SU-DHL-6 (cell line): ENCODE data around the gene GRPEL1.

ENCODE experiments used
- H2AFZ ChIP-seq: fragments of 200-600 bp; sonication (generic); 2 replicates; pipeline ENCODE4 v1.6.1; 2014; ENCODE audit warnings: low read depth, mild to moderate bottlenecking, moderate library complexity, mixed read lengths, antibody characterized with exemption, low read length; ENCODE audit not compliant: severe bottlenecking
- H3F3A ChIP-seq: fragments of 200-600 bp; shearing (Covaris generic); 2 replicates; pipeline ENCODE4 v1.6.0; 2016; ENCODE audit warnings: antibody characterized with exemption, mild to moderate bottlenecking; ENCODE audit not compliant: insufficient read depth
- H3K27ac ChIP-seq: fragments of 200-600 bp; sonication (generic); 2 replicates; pipeline ENCODE4 v1.5.1; 2016; ENCODE audit warnings: low read depth, mild to moderate bottlenecking, low read length, moderate library complexity, mixed read lengths
- H3K27me3 ChIP-seq: fragments of 200-600 bp; sonication (generic), shearing (Covaris generic); 2 replicates; pipeline ENCODE4 v1.6.0; 2014; ENCODE audit warnings: mild to moderate bottlenecking, low read length
- H3K36me3 ChIP-seq: fragments of 200-600 bp; sonication (generic); 2 replicates; pipeline ENCODE4 v1.6.1; 2014; ENCODE audit warnings: mild to moderate bottlenecking, low read length, mixed read lengths
- H3K4me2 ChIP-seq: fragments of 300-600, 200-600 bp; shearing (Covaris generic), sonication (generic); 2 replicates; pipeline ENCODE4 v1.6.0; 2014; ENCODE audit warnings: low read length, low read depth, mild to moderate bottlenecking; ENCODE audit not compliant: poor library complexity, severe bottlenecking
- H3K4me3 ChIP-seq: fragments of 200-600 bp; sonication (generic); 2 replicates; pipeline ENCODE4 v1.5.1; 2014; ENCODE audit warnings: antibody characterized with exemption, low read length, mild to moderate bottlenecking, mixed read lengths; ENCODE audit not compliant: insufficient read depth, poor library complexity, severe bottlenecking
- H3K79me2 ChIP-seq: fragments of 200-600 bp; sonication (generic); 2 replicates; pipeline ENCODE4 v1.6.1; 2014; ENCODE audit warnings: mild to moderate bottlenecking, low read length, moderate library complexity; ENCODE audit not compliant: insufficient read depth
- H3K9ac ChIP-seq: fragments of 200-600 bp; sonication (generic); 2 replicates; pipeline ENCODE4 v1.7.0; 2014; ENCODE audit warnings: mild to moderate bottlenecking, low read length
- H3K9me2 ChIP-seq: fragments of 200-600 bp; sonication (generic); replicated peaks from 2 replicates; pipeline ENCODE4 v1.6.1; 2014; ENCODE audit warnings: low read length; ENCODE audit not compliant: insufficient read depth
- H3K9me3 ChIP-seq: fragments of 200-600 bp; sonication (generic); 2 replicates; pipeline ENCODE4 v1.6.1; 2014; ENCODE audit warnings: low read length, mixed read lengths; ENCODE audit not compliant: insufficient read depth
- H4K20me1 ChIP-seq: fragments of 200-600 bp; sonication (generic); 2 replicates; pipeline ENCODE4 v1.6.1; 2014; ENCODE audit warnings: low read depth, mild to moderate bottlenecking, antibody characterized with exemption, low read length, moderate library complexity, mixed read lengths
- CTCF ChIP-seq: fragments of 200-600 bp; sonication (generic); IDR thresholded peaks from one replicate; pipeline ENCODE4 v1.5.1; 2017; ENCODE audit warnings: antibody characterized with exemption, mild to moderate bottlenecking, low read length, moderate library complexity; ENCODE audit not compliant: insufficient read depth, poor library complexity, severe bottlenecking
- EZH2phosphoT487 ChIP-seq: fragments of 200-600 bp; sonication (generic), shearing (Covaris generic); conservative IDR thresholded peaks from 2 replicates; pipeline ENCODE4 v1.6.1; 2018; ENCODE audit warnings: mild to moderate bottlenecking, antibody characterized with exemption, low read length, moderate library complexity, mixed read lengths

The GRPEL1 gene

DNA sequence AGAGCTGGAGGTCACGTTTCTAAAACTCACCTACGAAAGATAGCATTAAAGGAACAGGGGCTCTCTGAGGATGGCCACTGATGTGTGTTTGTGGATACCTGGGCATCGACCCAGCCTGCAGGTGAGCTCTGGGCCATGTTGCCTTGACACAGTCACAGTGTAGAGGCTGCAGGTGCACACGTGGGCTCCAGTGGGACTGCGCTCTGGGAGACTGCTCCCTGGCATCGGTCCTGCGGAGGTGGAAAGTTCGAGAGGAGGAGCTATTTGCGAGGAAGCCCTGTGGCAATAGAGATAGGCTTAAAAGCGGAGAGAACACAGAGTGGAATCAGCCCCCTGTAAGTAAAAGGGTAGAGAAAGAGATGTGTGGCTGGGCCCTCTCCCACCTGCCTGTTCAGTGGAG, 37.0 kb downstream of the GRPEL1 start:
- H3K27ac ChIP-seq: no peak overlapping the region
- no peaks in the 10 kb centered on the region for H4K20me1 ChIP-seq
- no peak overlapping the region for H2AFZ ChIP-seq
- no peaks in the 10 kb centered on the region for H3K9me3 ChIP-seq
- no peaks in the 10 kb centered on the region for H3K36me3 ChIP-seq
- H3F3A ChIP-seq: no peaks in the 10 kb centered on the region
- no peak overlapping the region for H3K4me3 ChIP-seq
- no peak overlapping the region for H3K4me2 ChIP-seq
- TF ChIP-seq CTCF (no peak), EZH2phosphoT487 (no peak)
- no peaks in the 10 kb centered on the region for H3K79me2 ChIP-seq
- H3K9me2 ChIP-seq: no peaks in the 10 kb centered on the region
- H3K27me3 ChIP-seq: no peaks in the 10 kb centered on the region
- no peak overlapping the region for H3K9ac ChIP-seq

- Histone ChIP-seq H3K36me3 (no peaks in the 10 kb centered on the region), H3K9ac (no peak overlapping the region), H3K4me3 (no peak overlapping the region), H3F3A (no peaks in the 10 kb centered on the region), H3K4me2 (no peak overlapping the region), H3K9me3 (no peaks in the 10 kb centered on the region), H3K79me2 (no peaks in the 10 kb centered on the region), H2AFZ (no peak overlapping the region), H3K27me3 (no peaks in the 10 kb centered on the region), H3K27ac (no peak overlapping the region), H4K20me1 (no peaks in the 10 kb centered on the region), H3K9me2 (no peaks in the 10 kb centered on the region)
- TF ChIP-seq CTCF (no peak), EZH2phosphoT487 (no peak)
These were observed 37.9 kb downstream of the GRPEL1 start for GRCh38 chr4:7029921-7030320.

GRCh38 chr4:7029212-7029611, 38.7 kb downstream of the GRPEL1 start:
- Histone ChIP-seq H3K79me2 (no peaks in the 10 kb centered on the region), H2AFZ (no peak overlapping the region), H3K9ac (no peak overlapping the region), H4K20me1 (no peaks in the 10 kb centered on the region), H3K36me3 (no peaks in the 10 kb centered on the region), H3K4me3 (no peak overlapping the region), H3K27me3 (no peaks in the 10 kb centered on the region), H3K9me2 (no peaks in the 10 kb centered on the region), H3K9me3 (no peaks in the 10 kb centered on the region), H3K27ac (no peak overlapping the region), H3K4me2 (no peak overlapping the region), H3F3A (no peaks in the 10 kb centered on the region)
- TF ChIP-seq EZH2phosphoT487: no peak
- TF ChIP-seq CTCF: no peak

DNA sequence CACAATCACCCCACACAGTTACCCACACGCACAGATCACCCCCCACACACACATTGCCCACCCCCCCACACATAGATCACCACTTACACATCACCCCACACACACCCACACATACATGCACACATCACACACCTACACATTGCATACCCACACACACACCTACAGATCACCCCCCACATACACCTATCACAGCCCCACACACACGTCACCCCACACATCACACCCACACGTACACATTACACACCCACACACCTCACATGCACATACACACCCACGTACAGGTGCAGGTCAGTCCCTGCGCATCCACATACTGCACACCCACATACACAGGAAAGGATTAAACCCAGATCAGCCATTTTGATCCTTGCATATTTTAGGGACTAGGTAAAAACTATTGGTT, 40.0 kb downstream of the GRPEL1 start:
- no peak overlapping the region for H2AFZ ChIP-seq
- no peaks in the 10 kb centered on the region for H3K36me3 ChIP-seq
- no peak overlapping the region for H3K4me2 ChIP-seq
- H3K9me2 ChIP-seq: no peaks in the 10 kb centered on the region
- H3K4me3 ChIP-seq: no peak overlapping the region
- no peak overlapping the region for H3K27ac ChIP-seq
- no peaks in the 10 kb centered on the region for H3K27me3 ChIP-seq
- no peaks in the 10 kb centered on the region for H3K9me3 ChIP-seq
- TF ChIP-seq CTCF (no peak), EZH2phosphoT487 (no peak)
- H3F3A ChIP-seq: no peaks in the 10 kb centered on the region
- no peak overlapping the region for H3K9ac ChIP-seq
- H4K20me1 ChIP-seq: no peaks in the 10 kb centered on the region
- no peaks in the 10 kb centered on the region for H3K79me2 ChIP-seq
